HG02798 (cell line): ENCODE data around the gene ZBTB40.

Source experiments
- ATAC-seq: cut with Tn5 transposase; IDR thresholded peaks from one replicate; pipeline ENCODE4 v1.9.1; 2021; ENCODE audit warnings: mild to moderate bottlenecking; ENCODE audit not compliant: unreplicated experiment, poor library complexity

Gene ZBTB40

DNA sequence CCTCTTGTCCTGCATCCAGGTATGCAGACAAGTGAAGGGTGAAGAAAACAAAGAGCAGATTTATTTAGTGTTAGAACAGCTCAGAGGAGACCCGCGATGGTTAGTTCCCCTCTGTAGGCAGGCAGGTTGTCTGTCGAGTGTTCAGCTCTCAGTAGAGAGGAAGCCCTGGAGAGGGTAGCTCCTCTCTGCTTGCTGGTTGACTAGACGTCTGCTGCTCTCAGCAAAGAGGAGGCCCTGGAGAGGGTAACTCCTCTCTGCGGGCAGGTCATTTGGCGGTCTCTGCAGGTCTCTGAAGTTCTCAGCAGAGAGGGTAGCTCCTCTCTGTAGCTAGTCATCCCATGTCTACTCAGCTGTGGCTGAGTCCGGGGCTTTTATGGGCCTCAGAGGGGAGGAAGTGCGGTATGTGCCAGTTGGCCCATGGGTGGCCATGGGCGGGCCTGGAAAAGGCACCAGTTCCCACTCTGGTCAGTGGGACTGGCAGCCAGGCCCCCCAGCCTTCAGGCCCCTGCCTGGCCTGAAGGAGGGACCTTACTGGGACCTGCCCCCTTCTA is 13.4 kb downstream of the ZBTB40 start:
- no peak for ATAC-seq

- no peak for ATAC-seq
Observed at GRCh38 chr1:22465671-22466070, 14.0 kb downstream of the ZBTB40 start.

GRCh38 chr1:22470227-22470626 is 18.6 kb downstream of the ZBTB40 start:
- ATAC-seq = no peak

DNA sequence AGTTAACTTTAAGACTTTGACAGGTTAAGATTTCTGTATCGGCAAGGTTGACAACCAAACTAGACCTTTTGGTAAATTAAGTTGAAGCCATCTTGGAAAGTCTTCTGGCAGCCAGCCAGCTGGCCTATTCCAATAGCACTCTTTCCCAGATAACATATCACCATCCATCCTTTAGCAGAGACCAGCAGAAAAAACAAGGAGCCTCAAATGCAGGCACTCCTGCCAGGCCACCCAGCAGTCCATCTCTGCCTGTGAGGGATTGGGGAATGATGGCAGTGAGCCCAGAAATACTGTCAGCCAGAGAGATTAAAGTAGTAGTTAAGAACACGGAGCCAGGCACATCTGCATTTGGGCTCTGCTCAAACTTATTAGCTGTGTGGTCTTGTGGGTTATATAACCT is 19.4 kb downstream of the ZBTB40 start:
- ATAC-seq = no peak

GRCh38 chr1:22471610-22472009 is 20.0 kb downstream of the ZBTB40 start:
- no peak for ATAC-seq

- ATAC-seq = no peak
Observed at GRCh38 chr1:22472596-22472995, 20.9 kb downstream of the ZBTB40 start.

DNA sequence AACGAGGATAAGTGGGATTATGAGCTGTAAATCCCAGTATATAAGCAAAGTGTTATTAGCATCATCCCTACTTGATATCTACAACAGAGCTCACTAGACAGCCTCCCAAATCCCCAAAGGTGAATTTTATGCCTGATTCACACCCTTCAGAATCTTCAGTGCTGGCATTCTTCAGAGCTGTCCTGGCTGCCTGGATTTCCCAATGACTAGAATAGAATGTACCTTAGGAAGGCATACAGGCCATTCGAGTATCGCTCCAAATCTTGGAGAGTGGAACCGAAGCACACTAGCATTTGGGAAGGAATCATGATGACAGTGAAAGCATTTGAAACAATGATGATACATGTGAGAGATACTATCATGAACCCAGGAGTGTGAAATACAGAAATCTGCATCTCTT is 22.3 kb downstream of the ZBTB40 start:
- ATAC-seq = no peak

- ATAC-seq = no peak
Observed at GRCh38 chr1:22476566-22476965, 24.9 kb downstream of the ZBTB40 start.

DNA sequence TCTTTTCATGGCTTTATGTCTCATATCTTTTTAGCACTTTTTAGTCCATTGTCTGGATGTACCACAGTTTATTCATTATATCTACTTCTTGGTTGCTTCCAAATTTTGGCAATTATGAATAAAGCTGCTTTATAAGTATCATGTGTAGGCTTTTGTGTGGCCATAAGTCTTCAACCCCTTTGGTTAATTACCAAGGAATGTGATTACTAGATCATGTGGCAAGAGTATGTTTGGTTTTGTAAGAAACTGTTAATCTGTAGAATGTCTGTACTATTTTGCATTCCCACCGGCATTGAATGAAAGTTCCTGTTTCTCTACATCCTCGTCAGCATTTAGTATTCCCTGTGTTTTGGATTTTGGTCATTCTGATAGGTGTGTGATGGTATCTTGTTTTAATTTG is 31.5 kb downstream of the ZBTB40 start:
- no peak for ATAC-seq

GRCh38 chr1:22484706-22485345 is 33.2 kb downstream of the ZBTB40 start:
- no peak for ATAC-seq

GRCh38 chr1:22485431-22485830 is 33.8 kb downstream of the ZBTB40 start:
- ATAC-seq = no peak

- ATAC-seq = no peak
Observed at GRCh38 chr1:22487781-22488180, 36.1 kb downstream of the ZBTB40 start.

DNA sequence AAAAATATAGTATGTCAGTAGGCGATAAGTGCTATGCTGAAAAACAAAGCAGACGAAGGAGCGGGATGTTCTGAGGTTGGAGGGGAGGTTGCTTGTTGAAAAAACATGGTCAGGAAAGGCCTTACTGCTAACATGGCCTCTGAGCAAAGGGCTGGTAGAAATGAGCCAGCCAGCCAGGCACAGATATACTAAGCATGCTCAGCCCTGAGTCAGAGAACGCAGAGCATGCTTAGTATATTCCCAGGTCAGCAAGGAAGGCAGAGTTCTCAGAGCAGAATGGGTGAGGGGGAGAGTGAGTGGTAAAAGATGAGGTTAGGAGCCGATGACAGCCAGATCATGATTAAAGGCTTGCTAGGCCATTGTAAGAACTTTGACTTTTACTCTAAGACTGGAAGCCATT is 36.7 kb downstream of the ZBTB40 start:
- no peak for ATAC-seq

- no peak for ATAC-seq
Observed at GRCh38 chr1:22489278-22489677, 37.6 kb downstream of the ZBTB40 start.

- no peak for ATAC-seq
Observed at GRCh38 chr1:22489823-22490222, 38.2 kb downstream of the ZBTB40 start.

DNA sequence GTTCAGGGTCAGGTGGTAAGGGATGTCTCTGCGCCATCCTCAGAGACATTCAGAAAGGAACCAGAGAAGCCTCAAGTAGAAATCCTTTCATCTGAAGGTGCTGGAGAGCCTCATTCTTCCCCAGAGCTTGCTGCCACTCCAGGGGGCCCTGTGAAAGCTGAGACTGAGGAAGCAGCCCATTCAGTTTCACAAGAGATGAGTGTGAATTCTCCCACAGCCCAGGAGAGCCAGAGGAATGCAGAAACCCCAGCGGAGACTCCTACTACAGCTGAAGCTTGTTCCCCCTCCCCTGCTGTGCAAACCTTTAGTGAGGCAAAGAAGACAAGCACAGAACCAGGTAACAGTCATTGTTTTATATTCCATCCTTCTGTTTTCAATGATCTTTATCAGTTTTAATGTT is 38.7 kb downstream of the ZBTB40 start:
- ATAC-seq = no peak

GRCh38 chr1:22491995-22492715 is 40.5 kb downstream of the ZBTB40 start:
- ATAC-seq = no peak

DNA sequence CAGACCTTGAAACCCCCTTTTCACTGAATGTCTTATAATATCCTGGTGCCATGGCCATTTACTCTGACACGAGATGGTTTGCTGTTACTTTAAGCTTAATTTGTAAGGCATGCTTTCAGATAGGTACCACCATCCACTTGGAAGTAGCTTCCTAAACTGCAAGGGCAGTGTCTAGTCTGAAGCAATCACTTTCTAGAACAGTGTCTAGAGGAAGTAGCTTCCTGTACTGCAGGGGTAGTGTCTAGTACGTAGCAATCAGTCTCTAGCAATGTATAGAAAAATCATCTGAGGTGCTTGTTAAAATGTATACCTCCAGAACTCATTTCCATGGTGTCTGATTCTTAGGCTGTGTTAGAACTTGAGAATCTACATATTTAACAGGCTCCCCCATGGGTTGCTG is 42.5 kb downstream of the ZBTB40 start:
- no peak for ATAC-seq

DNA sequence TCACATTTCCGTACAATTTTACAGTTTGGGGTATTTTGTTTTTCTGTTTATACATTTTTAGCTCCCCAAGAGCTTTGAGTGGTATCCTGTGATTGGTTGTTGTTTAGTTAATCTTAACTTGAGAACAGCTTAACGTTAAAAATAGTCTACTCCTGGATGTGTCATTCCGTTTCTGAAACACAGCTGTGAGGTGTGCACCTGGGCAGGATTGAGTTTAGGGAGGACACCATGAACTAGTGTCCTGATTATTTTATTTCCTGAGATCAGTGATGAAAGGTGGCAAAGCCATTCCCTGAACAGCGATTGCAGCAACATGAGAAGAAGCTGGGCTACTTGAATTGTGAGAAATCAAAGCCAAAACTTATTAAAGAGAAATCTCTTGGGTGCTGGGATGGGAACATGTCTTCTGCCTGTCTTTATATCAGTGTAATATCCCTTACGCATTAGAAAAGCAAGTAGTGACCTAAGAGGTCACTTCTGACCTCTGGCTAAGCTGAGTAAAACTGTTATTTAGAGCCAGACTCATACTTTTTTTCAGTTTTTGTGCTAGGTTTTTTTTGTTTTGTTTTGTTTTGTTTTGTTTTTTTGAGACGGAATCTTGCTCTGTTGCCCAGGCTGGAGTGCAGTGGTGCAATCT is 43.4 kb downstream of the ZBTB40 start:
- no peak for ATAC-seq

- no peak for ATAC-seq
Observed at GRCh38 chr1:22496536-22497160, 45.0 kb downstream of the ZBTB40 start.

GRCh38 chr1:22498463-22498862 is 46.8 kb downstream of the ZBTB40 start:
- ATAC-seq = no peak
